Epithelial cell of esophagus (primary cell): Measurements from ENCODE around the gene RABEPK.
A peak's percentile ranks its signal among the peaks of the same experiment; 100 is the strongest.

ENCODE experiments used
- DNase-seq: peaks from one replicate; pipeline ENCODE4 v3.0.0; 2010; ENCODE audit warnings: low read depth
- H3K4me3 ChIP-seq: 2 replicates; pipeline ENCODE4 v1.5.1; 2011; ENCODE audit warnings: mild to moderate bottlenecking, low read length, control low read depth
- TF ChIP-seq, protein P1 (sequence below): IDR thresholded peaks from 2 replicates; pipeline ENCODE4 v1.5.1; 2011; ENCODE audit warnings: low read depth, mild to moderate bottlenecking, low read length, control low read depth, inconsistent platforms; ENCODE audit not compliant: insufficient read depth; ENCODE audit errors: missing control alignments

Gene RABEPK

DNA sequence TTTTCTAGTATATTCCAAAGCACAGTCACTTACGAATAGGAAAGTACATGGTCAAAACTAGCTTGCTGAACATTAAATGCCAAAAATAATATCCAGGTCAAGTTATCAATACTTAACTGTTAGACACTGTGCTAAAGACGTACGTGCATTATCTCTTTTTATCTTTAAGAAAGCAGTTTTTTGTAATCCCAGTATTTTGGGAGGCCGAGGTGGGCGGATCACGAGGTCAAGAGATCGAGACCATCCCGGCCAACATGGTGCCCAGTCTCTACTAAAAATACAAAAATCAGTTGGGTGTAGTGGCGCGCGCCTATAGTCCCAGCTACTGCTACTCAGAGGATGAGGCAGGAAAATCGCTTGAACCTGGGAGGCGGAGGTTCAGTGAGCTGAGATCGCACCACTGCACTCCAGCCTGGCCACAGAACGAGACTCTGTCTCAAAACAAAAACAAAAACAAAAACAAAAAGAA lies 43.5 kb downstream of the RABEPK start:
- TF ChIP-seq, protein P1, sequence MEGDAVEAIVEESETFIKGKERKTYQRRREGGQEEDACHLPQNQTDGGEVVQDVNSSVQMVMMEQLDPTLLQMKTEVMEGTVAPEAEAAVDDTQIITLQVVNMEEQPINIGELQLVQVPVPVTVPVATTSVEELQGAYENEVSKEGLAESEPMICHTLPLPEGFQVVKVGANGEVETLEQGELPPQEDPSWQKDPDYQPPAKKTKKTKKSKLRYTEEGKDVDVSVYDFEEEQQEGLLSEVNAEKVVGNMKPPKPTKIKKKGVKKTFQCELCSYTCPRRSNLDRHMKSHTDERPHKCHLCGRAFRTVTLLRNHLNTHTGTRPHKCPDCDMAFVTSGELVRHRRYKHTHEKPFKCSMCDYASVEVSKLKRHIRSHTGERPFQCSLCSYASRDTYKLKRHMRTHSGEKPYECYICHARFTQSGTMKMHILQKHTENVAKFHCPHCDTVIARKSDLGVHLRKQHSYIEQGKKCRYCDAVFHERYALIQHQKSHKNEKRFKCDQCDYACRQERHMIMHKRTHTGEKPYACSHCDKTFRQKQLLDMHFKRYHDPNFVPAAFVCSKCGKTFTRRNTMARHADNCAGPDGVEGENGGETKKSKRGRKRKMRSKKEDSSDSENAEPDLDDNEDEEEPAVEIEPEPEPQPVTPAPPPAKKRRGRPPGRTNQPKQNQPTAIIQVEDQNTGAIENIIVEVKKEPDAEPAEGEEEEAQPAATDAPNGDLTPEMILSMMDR = no peak
- H3K4me3 ChIP-seq = no peak overlapping the region
- DNase-seq = no peak

DNA sequence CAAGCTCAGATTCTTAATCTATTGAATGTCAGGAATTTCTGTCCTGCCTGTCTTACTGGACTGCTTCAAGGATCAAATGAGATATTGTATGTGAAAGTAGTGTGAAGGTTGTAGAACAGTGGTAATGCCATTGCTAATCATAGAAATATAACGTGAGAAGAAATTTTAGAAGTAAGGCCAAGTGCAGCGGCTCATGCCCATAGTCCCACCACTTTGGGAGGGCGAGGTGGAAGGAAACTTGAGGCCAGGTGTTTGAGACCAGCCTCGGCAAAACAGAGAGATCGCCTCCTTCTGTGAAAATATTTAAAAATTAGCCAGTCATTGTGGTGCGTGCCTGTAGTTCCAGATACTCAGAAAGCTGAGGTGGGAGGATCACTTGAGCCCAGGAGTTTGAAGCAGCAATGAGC lies 45.9 kb downstream of the RABEPK start:
- TF ChIP-seq, protein P1 = no peak
- DNase-seq = no peak
- no peak overlapping the region for H3K4me3 ChIP-seq

DNA sequence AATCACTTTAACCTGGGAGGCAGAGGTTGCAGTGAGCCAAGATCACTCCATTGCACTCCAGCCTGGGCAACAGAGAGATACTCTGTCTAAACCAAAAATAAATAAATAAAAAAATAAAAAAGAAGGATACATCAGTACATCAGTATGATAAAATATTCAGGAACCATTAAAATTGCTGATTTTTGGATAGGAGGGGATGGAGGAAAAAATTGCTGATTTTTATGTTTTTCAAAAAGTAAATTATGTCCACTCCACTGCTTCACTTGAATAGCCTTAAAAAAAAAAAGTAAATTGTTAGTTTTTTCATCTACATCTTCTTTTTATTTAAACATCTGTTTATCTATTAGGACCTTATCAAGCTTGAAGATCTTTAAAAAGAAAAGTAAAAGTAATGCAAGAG lies 53.9 kb downstream of the RABEPK start:
- no peak overlapping the region for H3K4me3 ChIP-seq
- TF ChIP-seq, protein P1 = no peak
- DNase-seq = no peak

DNA sequence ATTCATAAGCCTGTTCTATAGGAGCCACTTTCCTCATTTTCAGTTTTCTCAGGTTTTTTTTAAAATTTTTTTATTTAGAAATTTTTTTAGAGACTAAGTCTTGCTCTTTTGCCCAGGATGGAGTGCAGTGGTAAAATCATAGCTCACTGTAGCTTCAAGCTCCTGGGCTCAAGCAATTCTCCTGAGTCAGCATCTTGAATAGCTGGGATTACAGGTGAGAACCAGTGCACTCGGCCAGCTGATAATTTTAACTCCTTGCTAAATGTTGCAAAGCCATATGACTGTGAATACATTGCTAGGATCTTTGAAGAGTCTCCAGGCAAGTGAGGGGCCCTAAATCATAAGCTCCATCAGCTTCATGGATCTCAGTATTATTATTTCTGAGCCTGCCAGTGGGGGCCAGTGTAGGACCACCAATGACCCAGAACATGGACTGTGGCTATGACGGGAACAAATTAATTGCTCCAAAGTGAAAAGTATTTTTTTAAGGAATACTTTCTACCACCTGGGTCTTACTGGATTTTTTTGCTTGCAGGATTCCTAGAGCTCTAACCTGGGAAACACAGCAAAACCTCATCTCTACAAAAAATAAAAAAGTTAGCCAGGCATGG lies 55.5 kb downstream of the RABEPK start:
- TF ChIP-seq, protein P1 = peak; percentile 34
- no peak overlapping the region for H3K4me3 ChIP-seq
- peak; percentile 37 for DNase-seq

DNA sequence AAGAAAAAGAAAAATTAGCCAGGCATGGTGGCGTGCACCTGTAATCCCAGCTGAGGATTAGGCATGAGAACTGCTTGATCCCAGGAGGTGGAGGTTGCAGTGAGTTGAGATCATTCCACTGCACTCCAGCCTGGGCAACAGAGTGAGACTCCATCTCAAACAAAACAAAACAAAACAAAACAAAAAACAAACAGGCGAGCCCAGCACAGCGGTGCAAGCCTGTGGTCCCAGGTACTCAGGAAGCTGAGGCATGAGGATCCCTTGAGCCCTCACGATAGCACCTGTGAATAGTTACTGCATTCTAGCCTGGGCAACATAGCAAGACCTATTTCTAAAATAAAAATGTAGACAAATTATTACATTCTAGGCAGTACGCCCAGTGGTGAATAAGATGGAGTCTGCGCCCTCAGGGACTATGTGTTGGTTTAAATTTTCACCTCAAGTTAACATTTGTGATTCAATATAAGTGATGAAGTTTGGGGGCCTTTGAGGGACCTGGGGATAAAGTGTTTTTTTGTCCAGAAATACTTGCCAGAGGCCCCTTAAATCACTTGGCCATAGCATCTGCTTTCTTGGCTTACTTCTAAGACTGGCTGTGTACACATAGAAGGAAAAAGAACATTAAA lies 57.9 kb downstream of the RABEPK start:
- no peak overlapping the region for H3K4me3 ChIP-seq
- TF ChIP-seq, protein P1 = no peak

DNA sequence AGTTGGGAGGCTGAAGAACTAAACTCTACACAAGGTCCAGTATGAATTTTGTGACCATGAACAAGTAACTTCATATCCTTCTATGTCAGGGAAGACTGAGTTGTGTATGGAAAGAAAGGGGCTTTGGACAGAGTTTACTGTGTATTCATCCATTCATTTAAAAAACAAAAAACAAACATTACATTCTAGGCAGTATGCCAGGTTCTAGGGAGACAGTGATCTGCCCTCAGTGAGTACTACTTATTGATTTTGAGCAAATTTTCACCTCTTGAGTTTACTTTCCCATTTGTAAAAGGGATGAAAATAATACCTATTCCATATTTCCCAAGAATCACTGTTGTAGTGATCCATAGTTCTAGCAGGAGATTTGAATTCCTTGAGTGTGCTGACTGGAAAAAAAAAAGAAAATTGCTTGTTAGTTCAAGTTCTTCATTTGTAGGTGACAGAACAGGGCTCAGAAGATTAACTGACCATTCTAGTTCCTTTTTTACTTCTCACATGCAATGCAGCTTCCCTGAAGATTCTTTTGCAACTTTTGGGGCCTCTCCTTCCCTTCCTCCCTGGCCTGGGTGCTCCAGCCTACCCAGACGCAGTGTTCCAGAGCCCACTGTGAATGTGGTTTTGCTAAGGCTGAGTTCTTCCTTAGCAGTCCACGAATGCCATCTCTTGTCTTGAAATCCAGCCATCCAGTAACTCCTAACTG lies 58.6 kb downstream of the RABEPK start:
- no peak for DNase-seq
- H3K4me3 ChIP-seq = no peak overlapping the region
- TF ChIP-seq, protein P1 = no peak

More for the DNA sequence above, 57.9 kb downstream of the RABEPK start:
- no peak for DNase-seq

DNA sequence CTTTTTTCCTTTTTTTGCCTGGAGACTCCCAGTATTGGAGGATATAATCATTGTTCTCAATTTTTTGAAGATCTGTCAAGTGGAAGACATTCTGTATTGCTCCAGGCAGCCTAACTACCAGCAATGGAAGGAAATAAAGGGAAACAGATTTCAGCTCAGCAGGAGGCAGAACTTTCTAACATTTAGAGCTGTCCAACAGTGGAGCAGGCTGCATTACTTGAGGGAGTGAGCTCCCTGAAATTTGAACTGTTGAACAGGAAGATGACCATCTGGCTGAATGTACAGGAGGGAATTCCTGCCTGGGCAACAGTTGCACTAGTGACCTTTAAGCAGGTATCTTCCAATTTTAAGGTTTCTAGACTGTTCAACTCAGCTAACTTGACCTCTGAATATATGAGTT lies 60.2 kb downstream of the RABEPK start:
- H3K4me3 ChIP-seq = no peak overlapping the region
- TF ChIP-seq, protein P1 = no peak
- no peak for DNase-seq
